Pons (tissue), 1 donor: ENCODE measurements around the gene SEMA6B.

Experiments
- DNase-seq: peaks from one replicate; pipeline ENCODE4 v3.0.0-alpha.2; 2016; ENCODE audit warnings: low spot score

SEMA6B gene

GRCh38 chr19:4493104-4493928 lies 66.2 kb downstream of the SEMA6B start:
- no peak for DNase-seq
